ENCODE results near the gene TENT4A. TPM values are rescaled to one million over a fixed set of nuclear protein-coding genes. Genes with fewer than 3 reads are reported as not detected.

The TENT4A gene
- total RNA-seq, 1 experiment from 2014 or later = 32.3 TPM

DNA sequence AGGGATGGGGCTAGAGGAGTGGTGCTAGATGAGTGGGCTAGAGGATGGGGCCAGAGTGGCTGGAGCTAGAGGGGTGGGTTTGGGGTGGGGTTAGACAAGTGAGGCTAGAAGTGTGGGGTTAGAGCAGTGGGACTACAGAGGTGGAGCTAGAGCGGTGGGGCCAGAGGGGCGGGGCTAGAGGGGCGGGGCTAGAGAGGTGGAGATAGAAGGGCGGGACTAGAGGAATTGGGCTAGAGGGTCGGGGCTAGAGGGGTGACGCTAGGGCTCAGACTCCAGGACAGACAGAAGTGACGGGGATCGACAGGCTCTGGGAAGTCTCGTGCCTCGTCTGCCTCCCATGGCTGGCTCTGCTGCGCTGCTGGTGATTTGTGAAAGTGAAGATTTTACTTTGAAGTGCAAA lies 31.0 kb upstream of the TENT4A start:
- TF ChIP-seq, protein P1, sequence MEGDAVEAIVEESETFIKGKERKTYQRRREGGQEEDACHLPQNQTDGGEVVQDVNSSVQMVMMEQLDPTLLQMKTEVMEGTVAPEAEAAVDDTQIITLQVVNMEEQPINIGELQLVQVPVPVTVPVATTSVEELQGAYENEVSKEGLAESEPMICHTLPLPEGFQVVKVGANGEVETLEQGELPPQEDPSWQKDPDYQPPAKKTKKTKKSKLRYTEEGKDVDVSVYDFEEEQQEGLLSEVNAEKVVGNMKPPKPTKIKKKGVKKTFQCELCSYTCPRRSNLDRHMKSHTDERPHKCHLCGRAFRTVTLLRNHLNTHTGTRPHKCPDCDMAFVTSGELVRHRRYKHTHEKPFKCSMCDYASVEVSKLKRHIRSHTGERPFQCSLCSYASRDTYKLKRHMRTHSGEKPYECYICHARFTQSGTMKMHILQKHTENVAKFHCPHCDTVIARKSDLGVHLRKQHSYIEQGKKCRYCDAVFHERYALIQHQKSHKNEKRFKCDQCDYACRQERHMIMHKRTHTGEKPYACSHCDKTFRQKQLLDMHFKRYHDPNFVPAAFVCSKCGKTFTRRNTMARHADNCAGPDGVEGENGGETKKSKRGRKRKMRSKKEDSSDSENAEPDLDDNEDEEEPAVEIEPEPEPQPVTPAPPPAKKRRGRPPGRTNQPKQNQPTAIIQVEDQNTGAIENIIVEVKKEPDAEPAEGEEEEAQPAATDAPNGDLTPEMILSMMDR (IDR thresholded peaks at IDR 0.05; ENCODE audit: insufficient read depth in 1 of 2, low read depth in 1 of 2, low read length in 1 of 2, severe bottlenecking in 1 of 2, unreplicated experiment in 1 of 2) = no peak
- BruUV-seq (replicated peaks) = no TSS peak
- POLR2A ChIA-PET = no interaction called here
- CTCF ChIA-PET = interaction anchor here (0.6 kb wide), 1 partner anchor 1220 kb away, joined by 4 read pairs; no protein-coding TSS in a partner anchor
- Histone ChIP-seq H3K27me3 (replicated peaks; ENCODE audit: control insufficient read depth, insufficient read depth, low read length) (no peaks in the 10 kb centered on the region), H3K36me3 (ENCODE audit: control insufficient read depth, insufficient read depth, low read length) (no peaks in the 10 kb centered on the region), H3K4me3 (ENCODE audit: low read depth, low read length) (no peak overlapping the region), H3K9me3 (no peaks in the 10 kb centered on the region), H3K4me1 (no peaks in the 10 kb centered on the region)
- no peaks in the 10 kb centered on the region for H3K36me3 Mint-ChIP-seq (ENCODE audit: insufficient read depth, unreplicated experiment)
- H3K9me3 Mint-ChIP-seq (ENCODE audit: unreplicated experiment) = no peaks in the 10 kb centered on the region
- intact Hi-C loops (cut with micrococcal nuclease; ENCODE audit: unreplicated experiment) = no loop called here
- no peak overlapping the region for H3K4me3 Mint-ChIP-seq (ENCODE audit: unreplicated experiment)
- H3K27ac Mint-ChIP-seq (ENCODE audit: unreplicated experiment) = no peak overlapping the region
- peaks cover 3% of the 10 kb centered on the region for H3K27me3 Mint-ChIP-seq (ENCODE audit: insufficient read depth, unreplicated experiment)
- peaks cover under 1% of the 10 kb centered on the region for H3K4me1 Mint-ChIP-seq (ENCODE audit: low read depth, unreplicated experiment)
- DNase-seq = no peak

DNA sequence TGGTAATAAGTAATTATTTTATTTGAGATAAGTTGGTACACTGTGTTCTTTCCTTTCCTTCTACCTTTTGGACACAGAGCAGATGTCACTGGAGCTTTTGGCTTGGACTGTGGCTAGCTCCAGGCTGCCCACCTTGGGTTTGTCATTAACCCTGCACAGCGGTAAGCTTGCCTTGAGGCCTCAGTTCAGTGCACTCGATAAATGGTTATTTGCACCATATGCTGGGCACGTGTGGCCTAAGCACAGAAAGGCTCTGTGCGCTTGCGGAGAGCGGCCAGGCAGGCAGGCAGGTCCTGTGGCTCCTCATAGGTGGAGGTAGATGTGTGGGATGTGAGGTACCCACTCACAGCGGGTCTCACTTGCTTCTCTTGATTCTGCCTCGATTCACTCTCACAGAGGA lies 30.0 kb upstream of the TENT4A start:
- no peaks in the 10 kb centered on the region for H3K9me3 Mint-ChIP-seq (ENCODE audit: unreplicated experiment)
- H3K27me3 Mint-ChIP-seq (ENCODE audit: insufficient read depth, unreplicated experiment) = peaks cover 3% of the 10 kb centered on the region
- POLR2A ChIA-PET = no interaction called here

GRCh38 chr5:6684075-6684474 lies 29.2 kb upstream of the TENT4A start:
- intact Hi-C loops (cut with micrococcal nuclease; ENCODE audit: unreplicated experiment) = no loop called here
- no TSS peak for BruUV-seq (replicated peaks)
- H3K4me1 ChIP-seq = no peaks in the 10 kb centered on the region
- POLR2A ChIA-PET = no interaction called here
- H3K27me3 Mint-ChIP-seq (ENCODE audit: insufficient read depth, unreplicated experiment) = peaks cover 3% of the 10 kb centered on the region
- no peaks in the 10 kb centered on the region for H3K36me3 Mint-ChIP-seq (ENCODE audit: insufficient read depth, unreplicated experiment)
- H3K4me3 ChIP-seq (ENCODE audit: low read depth, low read length) = no peak overlapping the region
- no peaks in the 10 kb centered on the region for H3K36me3 ChIP-seq (ENCODE audit: control insufficient read depth, insufficient read depth, low read length)
- CTCF ChIA-PET = no interaction called here
- H3K27ac Mint-ChIP-seq (ENCODE audit: unreplicated experiment) = no peak overlapping the region
- no peaks in the 10 kb centered on the region for H3K9me3 ChIP-seq
- H3K9me3 Mint-ChIP-seq (ENCODE audit: unreplicated experiment) = no peaks in the 10 kb centered on the region
- H3K4me1 Mint-ChIP-seq (ENCODE audit: low read depth, unreplicated experiment) = peaks cover 6% of the 10 kb centered on the region
- H3K27me3 ChIP-seq (replicated peaks; ENCODE audit: control insufficient read depth, insufficient read depth, low read length) = no peaks in the 10 kb centered on the region
- TF ChIP-seq, protein P1 (IDR thresholded peaks at IDR 0.05; ENCODE audit: insufficient read depth in 1 of 2, low read depth in 1 of 2, low read length in 1 of 2, severe bottlenecking in 1 of 2, unreplicated experiment in 1 of 2) = no peak
- no peak for DNase-seq
- no peak overlapping the region for H3K4me3 Mint-ChIP-seq (ENCODE audit: unreplicated experiment)

More for the DNA sequence above, 30.0 kb upstream of the TENT4A start:
- BruUV-seq (replicated peaks) = no TSS peak
- H3K4me1 Mint-ChIP-seq (ENCODE audit: low read depth, unreplicated experiment) = peaks cover 6% of the 10 kb centered on the region
- H3K27ac Mint-ChIP-seq (ENCODE audit: unreplicated experiment) = no peak overlapping the region
- Histone ChIP-seq H3K27me3 (replicated peaks; ENCODE audit: control insufficient read depth, insufficient read depth, low read length) (no peaks in the 10 kb centered on the region), H3K4me1 (no peaks in the 10 kb centered on the region), H3K9me3 (no peaks in the 10 kb centered on the region), H3K4me3 (ENCODE audit: low read depth, low read length) (no peak overlapping the region), H3K36me3 (ENCODE audit: control insufficient read depth, insufficient read depth, low read length) (no peaks in the 10 kb centered on the region)
- intact Hi-C loops (cut with micrococcal nuclease; ENCODE audit: unreplicated experiment) = no loop called here
- no peak for DNase-seq
- TF ChIP-seq, protein P1 (IDR thresholded peaks at IDR 0.05; ENCODE audit: insufficient read depth in 1 of 2, low read depth in 1 of 2, low read length in 1 of 2, severe bottlenecking in 1 of 2, unreplicated experiment in 1 of 2) = no peak
- H3K36me3 Mint-ChIP-seq (ENCODE audit: insufficient read depth, unreplicated experiment) = no peaks in the 10 kb centered on the region
- no peak overlapping the region for H3K4me3 Mint-ChIP-seq (ENCODE audit: unreplicated experiment)
- CTCF ChIA-PET = no interaction called here

All from Caco-2 (cell line).